Measurements from ENCODE around the gene KCNQ5. TPM values are rescaled to one million over a fixed set of nuclear protein-coding genes. Genes with fewer than 3 reads are reported as not detected.

Gene KCNQ5
- total and polyA plus RNA-seq, 2 of the 8 experiments (the other 6 are each of a cell fraction or from before 2014, with no cell fraction given), result 0.83 to 1.2 TPM

- TF ChIP-seq TAF1 (IDR thresholded peaks at IDR 0.05; ENCODE audit: low read depth, low read length) (no peak), RAD21 (IDR thresholded peaks at IDR 0.05 in 1 of 2, conservative IDR thresholded peaks at IDR 0.05 in 1 of 2; ENCODE audit: low read depth in 2 of 2, low read length in 2 of 2) (no peak), TAF7 (optimal IDR thresholded peaks at IDR 0.05; ENCODE audit: borderline replicate concordance, low read depth, low read length) (no peak)
Measured at GRCh38 chr6:72699159-72699558, 77.3 kb downstream of the KCNQ5 start (continued).

Measured in H1 (cell line).